ENCODE results near the gene SATB1. TPM values are rescaled to one million over a fixed set of nuclear protein-coding genes. Genes with fewer than 3 reads are reported as not detected.

Gene SATB1
- total RNA-seq, 1 donor from 2014 or later = 7.7 TPM

GRCh38 chr3:18378218-18378617 is 46.9 kb downstream of the SATB1 start:
- no peak for DNase-seq (ENCODE audit: low spot score in 2 of 2)
- Histone ChIP-seq H3K4me1 (no peaks in the 10 kb centered on the region), H3K4me3 (no peak overlapping the region), H3K27ac (no peak overlapping the region), H3K9me3 (no peaks in the 10 kb centered on the region), H3K36me3 (peaks cover 0 to 14% of the 10 kb centered on the region in 2 donors), H3K27me3 (no peaks in the 10 kb centered on the region)
- intact Hi-C loops (cut with DNase I) = no loop called here
- TF ChIP-seq CTCF (IDR thresholded peaks at IDR 0.05) = no peak

GRCh38 chr3:18376682-18377081 is 48.5 kb downstream of the SATB1 start:
- Histone ChIP-seq H3K4me1 (no peaks in the 10 kb centered on the region), H3K36me3 (peaks cover 0 to 14% of the 10 kb centered on the region in 2 donors), H3K9me3 (no peaks in the 10 kb centered on the region), H3K27me3 (no peaks in the 10 kb centered on the region), H3K4me3 (no peak overlapping the region), H3K27ac (no peak overlapping the region)
- TF ChIP-seq CTCF (IDR thresholded peaks at IDR 0.05) = no peak
- intact Hi-C loops (cut with DNase I) = no loop called here
- DNase-seq (ENCODE audit: low spot score in 2 of 2) = no peak

GRCh38 chr3:18372786-18373405 is 52.2 kb downstream of the SATB1 start:
- Histone ChIP-seq H3K27ac (no peak overlapping the region), H3K36me3 (peaks cover 0 to 11% of the 10 kb centered on the region in 2 donors), H3K4me3 (no peak overlapping the region), H3K27me3 (no peaks in the 10 kb centered on the region), H3K9me3 (no peaks in the 10 kb centered on the region), H3K4me1 (no peaks in the 10 kb centered on the region)
- intact Hi-C loops (cut with DNase I) = no loop called here
- no peak for DNase-seq (ENCODE audit: low spot score in 2 of 2)
- TF ChIP-seq CTCF (IDR thresholded peaks at IDR 0.05) = no peak

GRCh38 chr3:18370672-18371071 is 54.5 kb downstream of the SATB1 start:
- intact Hi-C loops (cut with DNase I) = no loop called here
- Histone ChIP-seq H3K36me3 (no peaks in the 10 kb centered on the region), H3K4me1 (no peaks in the 10 kb centered on the region), H3K9me3 (no peaks in the 10 kb centered on the region), H3K27ac (no peak overlapping the region), H3K4me3 (no peak overlapping the region), H3K27me3 (no peaks in the 10 kb centered on the region)
- no peak for TF ChIP-seq CTCF (IDR thresholded peaks at IDR 0.05)
- no peak for DNase-seq (ENCODE audit: low spot score in 2 of 2)

- H3K4me3 ChIP-seq = no peak overlapping the region
- intact Hi-C loops (cut with DNase I) = no loop called here
- no peaks in the 10 kb centered on the region for H3K36me3 ChIP-seq
- TF ChIP-seq CTCF (IDR thresholded peaks at IDR 0.05) = no peak
- H3K9me3 ChIP-seq = no peaks in the 10 kb centered on the region
- no peak for DNase-seq (ENCODE audit: low spot score in 2 of 2)
- H3K27me3 ChIP-seq = no peaks in the 10 kb centered on the region
- no peaks in the 10 kb centered on the region for H3K4me1 ChIP-seq
- no peak overlapping the region for H3K27ac ChIP-seq
These were observed 55.5 kb downstream of the SATB1 start for GRCh38 chr3:18369551-18370185.

All from ascending aorta (tissue), 2 donors.